Activated CD8-positive, alpha-beta T cell treated with anti-CD3 and anti-CD28 coated beads for 36 hours (primary cell): Measurements from ENCODE around the gene ZNF785. TPM values are rescaled to one million over a fixed set of nuclear protein-coding genes. Genes with fewer than 3 reads are reported as not detected.
A peak's percentile ranks its signal among the peaks of the same experiment; 100 is the strongest.

Experiments
- ATAC-seq: fragments of 200-7000 bp; cut with Tn5 transposase; one replicate; pipeline ENCODE4 v1.10.0; 2021; ENCODE audit warnings: mild to moderate bottlenecking, moderate library complexity
- CTCF ChIA-PET: fragments of 350-600 bp; sonication (Branson Sonifier 250); formaldehyde crosslinking; loops from one replicate; lab custom pipeline; 2021; ENCODE audit warnings: antibody characterized with exemption; lab: Charles Lee
- POLR2A ChIA-PET: fragments of 350-600 bp; sonication (Branson Sonifier 250); formaldehyde crosslinking; loops from one replicate; lab custom pipeline; 2021; ENCODE audit warnings: antibody characterized with exemption; lab: Charles Lee
- DNase-seq: peaks from one replicate; pipeline ENCODE4 v3.0.0-alpha.2; 2020
- H3K27ac Mint-ChIP-seq: one replicate; pipeline ENCODE4 v1.8.0; 2021; ENCODE audit warnings: mild to moderate bottlenecking, mixed read lengths
- H3K27me3 Mint-ChIP-seq: one replicate; pipeline ENCODE4 v1.8.0; 2021; ENCODE audit warnings: mixed read lengths
- H3K36me3 Mint-ChIP-seq: one replicate; pipeline ENCODE4 v1.8.0; 2021; ENCODE audit warnings: low read depth, mixed read lengths
- H3K4me1 Mint-ChIP-seq: one replicate; pipeline ENCODE4 v1.8.0; 2021; ENCODE audit warnings: low read depth, mixed read lengths
- H3K4me3 Mint-ChIP-seq: one replicate; pipeline ENCODE4 v1.8.0; 2021; ENCODE audit warnings: mild to moderate bottlenecking, moderate library complexity, mixed read lengths
- H3K9me3 Mint-ChIP-seq: one replicate; pipeline ENCODE4 v1.8.0; 2021; ENCODE audit warnings: mixed read lengths
- CTCF ChIP-seq: fragments of 200-600 bp; IDR thresholded peaks from one replicate; pipeline ENCODE4 v1.8.0; 2022; ENCODE audit warnings: antibody characterized with exemption, mild to moderate bottlenecking
- intact Hi-C: fragments of 100-400 bp; cut with micrococcal nuclease; formaldehyde crosslinking; loops from one replicate; pipeline ENCODE4 v1.10.0; 2022
- total RNA-seq, 2 experiments: library from RNA; stranded (reverse); gene quantifications; one replicate each; pipeline ENCODE4 v1.2.3, GENCODE V29; 2021

The ZNF785 gene
- total RNA-seq, 2 experiments from 2014 or later, result 8.8 to 10.3 TPM

- DNase-seq (peak; percentile 96), ATAC-seq (peak; percentile 86)
- TF ChIP-seq CTCF, result no peak
- Mint-ChIP-seq H3K27ac (peak within 1 kb of the TSS; percentile 93), H3K4me1 (peaks cover 15% of the 10 kb centered on the region), H3K36me3 (peaks cover 17% of the 10 kb centered on the region), H3K4me3 (peak within 1 kb of the TSS; percentile 89), H3K9me3 (no peaks in the 10 kb centered on the region), H3K27me3 (no peaks in the 10 kb centered on the region)
- intact Hi-C loops, result no loop called here
- CTCF ChIA-PET, result interaction anchor here (0.7 to 3.7 kb wide), 10 partner anchors 10 to 200 kb away, joined by 3 to 29 read pairs (median 4); partner anchors contain the start of gene DCTPP1
- POLR2A ChIA-PET, result interaction anchor here (0.6 to 3.5 kb wide), 14 partner anchors 10 to 180 kb away, joined by 3 to 11 read pairs (median 4); partner anchors contain the start of genes DCTPP1, ITGAL, PRR14 and ZNF747
Measured at GRCh38 chr16:30609926-30610839, 24.7 kb upstream of the ZNF785 start, which contains the start of gene ZNF689. Gene ZNF689, minus strand, starts transcription at chr16:30610389. Its CDS starts 348 bp downstream, at chr16:30610041.

GRCh38 chr16:30609002-30609925, 23.8 kb upstream of the ZNF785 start:
- ChIA-PET POLR2A (interaction anchor here (0.5 to 3.5 kb wide), 19 partner anchors 10 to 179 kb away, joined by 3 to 16 read pairs (median 5); partner anchors contain the start of genes DCTPP1, PRR14, ZNF747 and ZNF785), CTCF (interaction anchor here (0.9 to 3.7 kb wide), 11 partner anchors 10 to 192 kb away, joined by 3 to 29 read pairs (median 4); partner anchors contain the start of genes DCTPP1 and ZNF764)
- Mint-ChIP-seq H3K27me3 (no peaks in the 10 kb centered on the region), H3K36me3 (peaks cover 23% of the 10 kb centered on the region), H3K9me3 (no peaks in the 10 kb centered on the region), H3K4me3 (peak overlapping the region; percentile 89), H3K27ac (peak overlapping the region; percentile 93), H3K4me1 (peaks cover 15% of the 10 kb centered on the region)
- DNase-seq, result peak; percentile 52
- intact Hi-C loops, result no loop called here
- TF ChIP-seq CTCF, result no peak
- peak; percentile 50 for ATAC-seq

GRCh38 chr16:30606004-30606403, 20.5 kb upstream of the ZNF785 start:
- Mint-ChIP-seq H3K4me1 (peaks cover 15% of the 10 kb centered on the region), H3K36me3 (peaks cover 28% of the 10 kb centered on the region), H3K9me3 (no peaks in the 10 kb centered on the region), H3K27me3 (no peaks in the 10 kb centered on the region), H3K4me3 (no peak overlapping the region), H3K27ac (no peak overlapping the region)
- no peak for TF ChIP-seq CTCF
- DNase-seq (no peak), ATAC-seq (no peak)
- POLR2A ChIA-PET, result no interaction called here
- CTCF ChIA-PET, result interaction anchor here (0.9 to 2.7 kb wide), 4 partner anchors 8 to 70 kb away, joined by 3 to 17 read pairs (median 8); no protein-coding TSS in a partner anchor
- intact Hi-C loops, result no loop called here

- Mint-ChIP-seq H3K9me3 (no peaks in the 10 kb centered on the region), H3K36me3 (peaks cover 28% of the 10 kb centered on the region), H3K27me3 (no peaks in the 10 kb centered on the region), H3K4me3 (no peak overlapping the region), H3K27ac (no peak overlapping the region), H3K4me1 (peaks cover 12% of the 10 kb centered on the region)
- POLR2A ChIA-PET, result no interaction called here
- intact Hi-C loops, result no loop called here
- no peak for ATAC-seq
- TF ChIP-seq CTCF, result no peak
- DNase-seq, result no peak
- CTCF ChIA-PET, result interaction anchor here (1.9 to 2.7 kb wide), 3 partner anchors 8 to 175 kb away, joined by 5 to 17 read pairs (median 12); partner anchors contain the start of gene DCTPP1
Measured at GRCh38 chr16:30605158-30605557, 19.7 kb upstream of the ZNF785 start.
